Heart left ventricle (tissue), 13 donors: ENCODE results near the gene BRINP1.

ENCODE experiments used
- CTCF ChIP-seq, 12 donors: fragments of 200-600 bp; sonication (generic) in 4 of 12; IDR thresholded peaks; one replicate each; pipeline versions ENCODE4 v1.5.0 to v1.8.0; 2018 to 2022; ENCODE audit warnings: antibody characterized with exemption in 12 of 12, mild to moderate bottlenecking in 5 of 12
- POLR2A ChIP-seq, 2 donors: fragments of 450-650 bp; IDR thresholded peaks; one replicate each; pipeline ENCODE4 v1.6.1; 2017; ENCODE audit warnings: antibody characterized with exemption in 2 of 2, mild to moderate bottlenecking in 2 of 2, moderate library complexity in 2 of 2
- donor health status: ischemic (EF 13 %, LVEDD 7.1; RV severe dilation, severe dysfunction).
- donor health status: DM: no; HTN: yes; CAD: no.
- donor health status: DM: no; HTN: no; CAD: no.
- donor health status: ischemic (EF 25% LVEDD 6.9; RV normal size, moderate dysfunction).
- donor health status: ischemic (EF 25% LVEDD 5.7; RV mildly dilated, moderate dysfunction).
- donor health status: ischemic (EF 35%, LVEDD 5.7; RV mildly dilated, moderate dysfunction).
- donor health status: nonischemic (EF 11% LVEDD 7.7; RV severe dilation, severe dysfunction).
- donor health status: DM: yes; HTN: yes; CAD: no.
- donor health status: PGD.
- donor health status: ischemic (EF 29% LVEDD 5.4; RV normal size, mild dysfunction).
- donor health status: nonischemic (EF 23%, LVEDD 6.1; RV moderate dilation, normal function).

- TF ChIP-seq POLR2A (IDR thresholded peaks at IDR 0.05) (no peak), CTCF (IDR thresholded peaks at IDR 0.05) (no peak)
Observed at GRCh38 chr9:119278171-119278570, 91.1 kb downstream of the BRINP1 start.
